Ureter (tissue), 1 donor: ENCODE results near the gene WWTR1. TPM values are rescaled to one million over a fixed set of nuclear protein-coding genes. Genes with fewer than 3 reads are reported as not detected.

Source experiments
- DNase-seq: peaks from one replicate; pipeline ENCODE4 v3.0.0-alpha.2; 2020; ENCODE audit warnings: low spot score
- total RNA-seq: library from RNA; stranded (reverse); gene quantifications from one replicate; pipeline ENCODE4 v1.2.4, GENCODE V29; 2023
- donor health status: DM: yes; HTN: yes; CAD: no.

Gene WWTR1
- total RNA-seq, result 67.1 TPM

DNA sequence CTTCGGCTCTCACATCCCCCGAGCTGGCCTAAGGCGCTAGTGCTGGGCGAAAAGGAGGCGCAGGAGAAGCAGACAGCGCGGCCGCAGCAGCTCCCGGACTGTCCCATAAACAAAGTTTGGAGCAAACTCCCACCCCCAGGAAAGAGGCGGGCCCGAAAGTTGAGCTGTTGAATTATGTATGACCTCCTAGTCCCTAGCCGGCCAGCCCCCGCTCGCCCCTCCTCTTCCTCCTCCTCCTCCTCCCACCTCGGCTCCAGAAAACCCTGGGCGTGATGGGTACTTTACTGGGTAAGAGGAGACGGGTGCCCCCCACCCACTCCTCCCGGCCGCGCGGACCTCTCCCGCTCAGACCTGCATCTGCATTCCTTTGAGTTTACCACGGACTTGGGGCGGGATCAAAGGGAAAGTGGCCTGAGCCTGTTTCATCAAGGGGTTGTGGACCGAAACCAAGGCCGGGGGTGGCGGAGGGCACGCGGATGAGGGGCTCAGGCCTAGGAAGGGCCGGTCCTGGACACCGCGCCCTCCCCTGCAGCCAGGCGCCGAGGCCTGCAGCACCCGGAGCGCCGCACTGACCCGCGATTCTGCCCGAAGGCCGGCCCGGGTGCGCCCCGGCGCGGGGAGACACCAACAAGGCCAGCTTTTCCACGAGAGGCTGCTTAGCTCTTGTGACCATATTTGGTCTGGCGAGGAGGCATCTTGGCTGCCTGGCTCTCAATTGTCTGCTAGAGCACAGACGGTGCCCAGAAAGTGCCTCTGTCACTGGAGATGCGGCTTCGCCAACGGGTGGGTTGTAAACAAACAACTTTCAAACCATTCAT, at the start of gene WWTR1:
WWTR1 (minus strand) TSS at position 100 of the 818 bp plus-strand sequence. CDS start 719 bp downstream, outside the sequence.
- DNase-seq, result peak; percentile 97

DNA sequence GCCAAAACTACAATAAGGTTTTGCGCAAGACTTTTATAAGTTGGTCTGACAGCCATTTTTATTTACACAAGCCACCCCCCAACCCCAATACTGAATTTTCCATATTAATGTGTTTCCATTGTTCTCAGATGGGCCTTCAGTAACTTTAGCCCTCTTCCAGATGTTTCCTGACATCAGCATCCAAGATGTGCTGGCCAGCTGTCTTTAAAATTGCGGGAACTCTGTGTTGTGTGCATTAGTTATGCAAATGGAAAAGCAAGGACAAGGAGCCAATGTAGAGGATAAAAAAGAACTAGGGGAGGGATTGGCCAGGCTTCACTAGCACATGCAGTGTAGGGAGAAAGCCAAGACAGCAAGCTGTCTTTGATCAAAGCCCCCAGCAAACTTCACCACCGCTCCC, 49.1 kb upstream of the WWTR1 start:
- DNase-seq, result no peak

DNA sequence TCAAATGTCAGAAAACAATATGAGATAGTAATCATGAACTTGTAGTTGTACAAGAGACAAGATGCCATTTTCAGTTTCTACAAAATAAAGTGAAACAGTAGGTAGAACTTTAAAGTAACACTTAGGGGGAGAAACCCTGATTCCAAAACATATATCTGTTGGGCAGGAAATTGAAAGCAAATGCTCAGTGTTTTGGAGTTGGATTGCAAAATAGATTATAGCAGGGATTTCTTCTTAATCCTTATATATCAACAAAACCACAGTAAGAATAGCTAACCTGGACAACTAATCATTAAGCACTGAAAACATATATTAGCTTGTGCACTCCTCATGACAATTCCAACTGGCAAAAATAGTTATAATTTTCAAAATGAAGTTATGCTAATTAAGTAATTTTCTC, 47.6 kb upstream of the WWTR1 start:
- DNase-seq, result no peak

DNA sequence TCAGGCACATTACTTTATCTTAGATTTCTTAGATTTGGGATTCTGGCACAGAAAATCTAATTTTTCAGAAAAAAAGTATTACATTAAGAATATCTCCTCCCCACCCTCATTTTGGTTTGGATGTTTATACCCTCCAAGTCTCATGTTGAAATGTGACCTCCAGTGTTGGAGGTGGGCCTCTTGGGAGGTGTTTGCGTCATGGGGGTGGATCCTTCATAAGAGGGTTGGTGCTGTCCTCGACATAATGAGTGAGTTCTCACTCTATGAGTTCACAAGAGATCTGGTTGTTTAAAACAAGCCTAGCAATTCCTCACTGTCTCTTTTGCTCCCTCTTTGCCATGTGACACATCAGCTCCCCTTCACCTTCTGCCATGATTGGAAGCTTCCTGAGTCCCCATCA, 45.6 kb upstream of the WWTR1 start:
- DNase-seq, result no peak

DNA sequence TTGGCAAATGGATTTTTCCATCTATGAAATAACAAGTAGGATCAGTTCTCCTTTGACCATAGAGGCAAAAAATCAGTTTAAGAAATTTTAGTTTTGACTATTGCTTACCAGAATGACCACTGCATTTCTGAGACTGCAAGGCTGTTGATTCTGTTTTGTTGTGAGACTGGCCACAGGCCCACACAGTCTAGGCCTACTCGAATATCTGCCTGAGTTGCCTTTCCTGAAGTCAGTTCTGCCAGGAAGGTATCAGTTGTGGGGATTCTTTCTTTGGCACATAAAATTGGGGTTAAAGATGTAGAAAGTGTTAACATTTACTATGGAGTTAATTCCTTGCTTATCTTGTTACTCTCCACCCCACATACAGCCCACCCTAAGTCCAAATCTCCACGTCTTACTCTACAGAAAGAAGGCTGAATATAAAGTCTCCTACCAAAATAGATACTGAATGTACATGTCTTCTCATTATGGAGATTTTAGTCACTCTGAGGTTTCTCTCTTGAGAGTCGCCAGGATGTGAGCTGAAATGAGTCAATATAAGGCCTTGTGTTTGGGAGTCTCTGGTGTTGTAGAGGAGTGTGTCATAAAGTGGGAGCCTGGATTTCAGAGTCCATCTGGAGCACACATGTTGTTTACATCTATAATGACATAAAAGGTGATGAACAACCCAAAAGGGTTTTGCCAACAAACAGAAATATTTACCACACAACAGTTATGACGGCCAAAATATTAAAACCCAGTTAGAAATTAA, 45.0 kb upstream of the WWTR1 start:
- DNase-seq, result no peak

DNA sequence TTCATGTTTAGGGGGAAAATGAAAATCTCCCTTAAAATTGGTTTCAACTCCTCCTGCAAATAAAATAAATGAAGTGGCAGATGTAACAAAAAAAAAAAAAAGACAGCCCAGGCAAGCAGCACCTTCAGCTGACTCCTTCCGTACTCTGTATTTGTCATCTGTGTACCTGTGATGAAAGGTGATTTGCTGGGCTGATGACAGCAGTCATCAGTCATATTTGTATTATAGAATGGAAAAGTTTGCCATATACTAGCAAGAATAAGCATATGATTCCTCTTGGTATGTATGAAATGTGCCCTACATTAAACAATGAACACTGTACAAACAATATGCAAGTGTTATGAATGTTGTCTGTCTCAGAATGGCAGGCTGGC, 44.1 kb upstream of the WWTR1 start:
- no peak for DNase-seq

DNA sequence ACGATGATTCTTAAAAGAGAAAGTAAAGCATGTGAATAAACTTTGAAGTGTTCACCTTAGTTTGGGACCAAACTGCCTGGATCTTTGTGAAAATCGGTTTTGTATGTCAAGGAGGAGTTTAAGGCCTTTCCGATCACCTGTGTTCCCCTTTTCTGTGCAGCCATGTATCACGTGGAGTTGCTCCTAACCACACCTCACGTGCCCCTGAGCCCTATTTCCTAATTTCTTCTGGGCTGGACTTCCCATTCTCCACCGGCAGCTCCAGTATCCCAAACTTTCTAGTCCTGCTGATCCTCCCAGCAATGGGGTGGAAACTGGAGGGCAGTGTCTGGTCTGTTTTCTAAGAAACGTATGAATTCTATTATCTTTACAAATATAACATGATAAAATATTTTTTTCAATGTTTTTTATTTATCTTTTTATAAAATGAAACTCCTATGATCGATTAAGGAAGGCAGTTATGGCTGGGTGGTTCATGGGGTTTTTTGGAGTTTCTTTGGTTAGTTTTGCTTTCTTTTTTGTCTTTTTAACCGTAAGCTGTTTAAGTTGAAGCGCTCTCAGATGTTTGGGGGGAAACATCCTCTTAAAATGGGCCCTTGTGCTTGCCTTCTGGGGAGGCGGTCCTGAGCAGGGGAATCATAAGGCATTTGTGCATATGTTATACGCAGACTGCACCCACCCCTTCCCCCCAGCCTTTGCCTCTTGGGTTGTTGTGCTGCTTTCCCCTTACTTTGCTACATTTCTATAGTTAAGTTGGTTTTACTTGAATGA, 43.6 kb upstream of the WWTR1 start:
- no peak for DNase-seq

DNA sequence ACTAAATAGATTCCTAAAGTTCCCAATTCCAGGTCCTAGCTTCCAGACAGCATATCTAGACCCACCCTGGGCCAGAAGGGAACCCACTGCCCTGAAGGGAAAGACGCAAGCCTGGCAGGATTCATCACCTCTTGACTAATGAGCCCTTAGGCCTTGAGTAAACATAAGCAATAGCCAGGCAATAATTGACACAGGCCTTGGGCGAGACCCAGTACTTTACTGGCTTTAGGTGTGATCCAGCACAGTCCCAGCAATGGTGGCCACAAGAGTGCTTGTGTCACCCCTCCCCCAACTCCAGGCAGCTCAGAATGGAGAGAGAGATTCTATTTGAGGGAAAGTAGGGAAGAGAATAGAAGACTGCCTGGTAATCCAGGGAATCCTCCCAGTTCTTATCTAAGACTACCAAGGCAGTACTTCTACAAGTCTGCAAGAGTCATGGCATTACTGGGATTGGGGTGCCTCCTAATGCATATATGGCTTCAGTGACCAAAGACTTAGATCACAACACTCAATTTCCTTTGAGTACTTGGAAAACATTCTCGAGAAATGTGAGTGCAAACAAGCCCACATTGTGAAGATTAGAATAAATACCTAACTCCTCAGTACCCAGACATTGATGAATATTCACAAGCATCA, 30.4 kb upstream of the WWTR1 start:
- no peak for DNase-seq

DNA sequence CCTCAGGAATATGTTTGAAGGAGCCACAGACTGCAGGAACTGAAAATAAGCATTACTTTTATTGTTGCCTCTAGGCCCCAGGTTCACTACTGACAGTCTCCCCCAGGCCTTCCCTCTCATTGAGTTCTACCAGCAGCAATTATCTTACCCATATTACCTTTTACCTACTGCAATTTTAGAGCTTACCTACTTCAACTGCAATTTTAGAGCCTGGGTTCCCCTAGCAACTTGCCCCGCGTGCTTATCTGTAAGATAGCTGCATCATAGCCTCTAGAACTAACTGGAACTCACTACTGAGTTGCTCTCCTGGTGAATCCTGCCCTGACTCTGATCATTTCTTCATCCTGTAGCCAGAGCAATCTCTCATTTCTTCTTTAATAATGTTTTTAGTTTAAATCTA, 29.2 kb upstream of the WWTR1 start:
- DNase-seq, result no peak

DNA sequence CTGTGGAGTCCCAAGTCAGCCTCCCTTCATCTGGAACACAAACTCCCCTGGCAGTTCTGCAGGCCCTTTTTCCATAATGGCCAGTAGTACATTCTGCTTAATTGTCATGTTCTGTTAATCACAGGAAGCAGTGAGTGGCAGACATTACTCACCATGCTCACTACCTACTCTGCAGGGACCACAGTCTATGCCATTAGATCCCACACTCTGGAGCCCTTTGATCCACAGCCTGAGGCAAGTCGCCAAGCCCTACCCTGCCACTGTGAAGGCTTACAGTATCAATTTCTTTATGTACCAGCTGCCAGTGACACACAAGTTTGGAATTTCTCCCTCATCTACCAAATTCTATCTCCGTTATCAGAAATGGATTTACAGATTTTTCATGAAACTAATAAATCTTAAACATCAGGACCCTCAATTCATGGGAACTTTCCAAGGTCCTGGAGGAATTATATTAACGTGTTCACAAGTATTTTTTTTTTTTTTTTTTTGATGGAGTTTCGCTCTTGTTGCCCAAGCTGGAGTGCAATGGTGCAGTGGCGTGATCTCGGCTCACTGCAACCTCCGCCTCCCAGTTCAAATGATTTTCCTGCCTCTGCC, 20.6 kb upstream of the WWTR1 start:
- no peak for DNase-seq

DNA sequence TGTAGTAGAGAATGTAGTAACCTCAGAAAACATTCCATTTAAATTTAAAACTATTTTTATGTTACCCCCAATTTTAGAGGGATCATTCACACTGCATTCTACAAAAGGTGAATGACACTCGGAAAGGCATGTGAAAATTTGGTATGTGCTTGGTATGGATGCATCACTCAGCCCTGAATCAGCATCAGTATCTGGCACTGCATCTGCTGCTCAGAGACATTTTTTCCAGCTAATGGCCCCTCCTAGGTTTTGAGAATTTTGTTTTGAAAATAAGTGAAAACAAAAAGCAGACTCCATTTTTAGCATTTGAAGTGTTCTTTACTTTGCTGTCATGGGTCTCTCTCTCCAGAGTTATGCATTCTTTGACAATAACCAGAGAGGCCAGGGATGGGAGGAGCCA, 15.6 kb upstream of the WWTR1 start:
- no peak for DNase-seq

DNA sequence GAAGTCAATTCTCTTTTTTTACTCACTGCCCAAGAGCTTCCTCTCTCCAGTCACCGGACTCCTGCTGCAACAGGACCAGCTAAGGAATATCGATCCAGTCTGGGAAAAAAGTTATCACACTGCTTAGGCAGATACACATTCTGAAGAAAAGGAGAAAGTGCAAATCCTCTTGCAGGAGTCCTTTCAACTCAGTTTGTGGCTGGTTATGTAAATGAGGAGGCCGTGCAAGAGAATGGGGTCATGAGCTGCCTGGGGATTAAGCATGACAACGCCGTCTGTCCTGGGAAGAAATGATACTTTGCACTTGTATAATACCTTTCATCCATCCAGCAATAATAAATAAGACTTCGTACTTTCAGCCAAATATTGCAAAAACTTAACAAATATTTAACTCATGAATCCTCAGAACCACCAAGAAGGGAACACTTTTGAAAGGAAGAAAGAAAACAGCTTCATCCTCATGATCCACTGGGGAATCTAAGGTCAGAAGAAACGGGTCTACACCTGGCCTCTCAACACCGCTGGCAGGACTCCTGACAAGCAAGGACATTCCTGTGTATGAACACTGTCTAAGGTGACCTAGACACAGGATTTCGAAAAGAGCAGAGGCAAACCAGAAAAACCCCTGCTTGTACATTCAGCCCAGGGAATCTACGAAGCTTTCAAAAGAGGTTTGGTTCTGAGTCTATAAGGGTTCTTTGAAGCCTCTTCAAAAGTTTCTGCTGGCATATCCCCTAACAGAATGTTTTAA, 13.1 kb upstream of the WWTR1 start:
- DNase-seq, result no peak

DNA sequence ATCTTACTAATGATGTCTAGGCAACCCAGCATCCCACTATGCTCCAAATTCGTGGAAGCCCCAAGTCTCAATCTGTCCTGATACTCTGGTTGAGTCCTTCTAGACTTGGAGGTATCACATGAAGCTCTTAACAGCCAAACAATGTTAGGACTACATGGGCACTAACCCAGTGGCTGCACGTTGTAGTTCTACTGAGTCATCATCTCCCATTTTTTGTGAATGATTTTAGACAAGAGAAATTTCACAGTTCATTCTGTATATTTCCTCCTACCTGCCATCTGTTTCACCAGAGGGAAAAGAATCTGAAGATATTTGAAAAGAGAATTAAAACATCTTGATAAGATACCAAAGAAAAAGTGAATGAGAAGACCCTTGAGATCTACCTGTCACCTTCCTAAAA, 9.8 kb upstream of the WWTR1 start:
- no peak for DNase-seq

DNA sequence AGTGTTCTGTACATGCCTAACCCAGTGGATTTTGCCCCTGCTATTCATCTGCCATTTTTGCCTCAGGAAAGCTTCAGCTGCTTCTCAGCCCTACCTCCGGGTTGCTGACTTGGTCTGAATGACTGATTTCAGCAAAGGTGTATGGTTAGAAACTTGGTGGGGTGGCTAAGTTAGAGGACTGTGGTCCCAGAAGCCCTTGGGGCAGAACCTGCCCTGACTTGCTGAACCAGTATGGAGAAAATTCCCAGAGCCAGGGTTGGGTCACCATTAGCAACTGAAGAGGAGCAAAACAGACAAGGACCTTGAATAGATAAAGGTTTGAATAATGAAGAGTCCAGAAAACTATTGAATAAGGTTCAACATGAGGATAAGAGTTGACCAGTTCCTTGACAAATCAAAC, 6.1 kb upstream of the WWTR1 start:
- no peak for DNase-seq

DNA sequence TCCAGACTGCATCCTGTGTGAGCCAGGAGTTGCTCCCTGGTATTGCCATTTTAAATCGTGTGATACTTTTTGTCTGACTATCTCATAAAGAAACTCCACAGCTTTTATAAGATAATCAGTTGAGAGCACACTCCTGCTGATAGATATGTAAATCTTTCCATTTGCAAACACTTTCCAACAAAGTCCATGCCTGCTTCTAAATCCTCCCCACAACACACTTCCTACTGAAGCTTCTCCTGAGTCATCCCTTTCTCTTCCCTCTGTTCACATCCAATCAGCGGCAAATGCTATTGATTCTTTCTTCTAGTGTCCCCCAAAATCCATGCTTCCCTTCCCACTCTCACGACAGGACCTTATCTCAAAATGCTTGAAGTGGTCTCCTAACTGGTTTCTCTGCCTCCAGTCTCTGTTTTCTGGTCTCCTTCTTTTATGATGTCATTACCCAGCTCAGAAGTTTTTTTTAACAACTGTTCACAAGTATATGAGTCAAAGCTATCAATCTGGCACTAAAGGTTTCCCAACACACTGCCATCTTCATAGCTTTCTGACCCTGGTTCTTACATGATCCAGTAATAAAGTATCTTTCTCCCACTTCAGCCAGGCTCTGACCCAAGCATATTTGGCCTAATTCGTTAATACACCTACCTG, 4.5 kb upstream of the WWTR1 start:
- no peak for DNase-seq

DNA sequence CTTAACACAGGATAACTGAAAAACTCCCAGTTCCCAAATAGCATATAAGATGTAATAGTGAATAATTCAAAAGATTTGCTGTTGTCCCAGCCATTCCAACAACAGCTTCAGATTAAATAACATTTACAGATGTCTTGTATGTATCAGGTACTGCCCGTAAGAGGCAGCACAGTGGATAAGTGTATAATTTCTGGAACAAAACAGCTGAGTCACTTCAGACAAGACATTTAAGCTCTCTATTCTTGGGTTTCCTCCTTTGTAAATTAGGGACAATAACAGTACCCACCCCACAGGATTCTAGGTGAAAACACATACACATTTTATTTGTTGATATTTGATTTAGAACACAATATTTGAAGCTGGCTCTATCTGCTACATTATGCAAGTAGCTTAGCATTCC, 2.6 kb upstream of the WWTR1 start:
- no peak for DNase-seq

DNA sequence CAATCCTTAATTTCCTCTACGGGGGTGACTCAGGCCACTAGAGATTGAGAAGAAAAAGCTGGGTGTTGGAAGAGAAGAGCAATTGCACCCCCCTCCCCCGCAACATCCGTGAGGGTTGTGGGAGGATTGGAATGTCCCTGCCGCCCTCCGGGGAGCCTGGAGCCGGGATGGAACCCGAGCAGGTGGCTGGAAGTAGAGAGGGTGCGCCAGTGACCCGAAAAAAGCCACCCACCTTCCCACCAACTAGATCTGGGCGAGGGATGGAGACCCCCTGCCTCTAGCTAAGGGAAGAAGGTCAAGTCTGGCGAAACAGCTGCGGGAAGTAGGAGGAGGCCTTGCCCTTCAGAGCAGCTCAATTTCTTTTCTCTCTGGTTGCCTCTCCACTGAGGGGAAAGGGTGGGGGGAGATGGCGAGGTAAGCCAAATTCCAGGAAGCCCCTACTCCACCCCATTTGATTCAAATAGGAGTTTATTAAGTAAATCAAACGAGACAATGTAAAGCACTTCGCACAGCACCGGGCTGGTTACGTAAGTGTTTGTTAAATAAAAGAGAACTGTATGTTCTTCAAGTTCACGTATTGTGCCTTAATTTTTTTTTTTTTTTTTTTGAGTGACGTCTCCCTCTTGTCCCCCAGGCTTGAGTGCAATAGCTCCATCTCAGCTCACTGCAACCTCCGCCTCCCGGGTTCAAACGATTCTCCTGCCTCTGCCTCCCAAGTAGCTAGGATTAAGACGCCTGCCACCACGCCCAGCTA, 1.1 kb upstream of the WWTR1 start:
- DNase-seq, result peak; percentile 59

DNA sequence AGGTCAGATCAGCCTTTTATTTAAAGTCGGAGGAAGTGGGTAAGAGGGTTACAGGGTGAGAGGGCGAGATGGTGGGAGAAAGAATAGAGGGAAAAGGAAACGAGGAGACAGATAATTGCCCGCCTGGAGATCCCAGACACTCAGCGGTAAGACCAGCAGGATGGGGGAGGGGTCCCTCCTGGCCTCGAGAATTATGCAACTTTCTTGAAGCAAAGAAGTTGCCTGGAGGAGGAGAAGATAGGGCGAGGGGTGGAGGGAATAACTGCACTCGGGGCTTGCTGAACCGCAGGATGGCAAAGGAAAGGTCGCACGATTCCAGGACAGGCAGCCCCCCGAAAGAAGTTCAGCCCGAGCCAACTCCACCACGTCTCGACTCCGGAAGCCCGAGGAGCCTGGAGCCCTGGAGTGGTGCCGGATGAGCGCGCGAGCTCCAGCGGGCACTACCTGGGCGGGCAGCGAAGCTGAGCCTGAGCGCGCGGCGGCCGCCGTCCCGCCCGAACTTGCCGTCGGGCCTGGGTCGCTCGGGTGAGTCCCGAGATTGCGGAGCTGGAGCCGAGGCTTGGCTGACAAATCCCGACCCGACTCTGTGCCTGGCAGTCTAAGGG, 402 bp downstream of the WWTR1 start:
- peak; percentile 67 for DNase-seq
